WTC11 (cell line): ENCODE measurements around the gene KLHL20.

Experiments
- ATF2 ChIP-seq: sonication (generic); formaldehyde crosslinking; IDR thresholded peaks from 2 replicates; pipeline ENCODE4 v1.8.1; 2022; ENCODE audit warnings: low read depth, missing genetic modification reagents, borderline replicate concordance
- CREB1 ChIP-seq: sonication (generic); formaldehyde crosslinking; IDR thresholded peaks from 2 replicates; pipeline ENCODE4 v1.8.0; 2023; ENCODE audit warnings: mild to moderate bottlenecking, missing genetic modification reagents
- CTCF ChIP-seq: fragments of 200-600 bp; IDR thresholded peaks from 2 replicates; pipeline ENCODE4 v1.8.0; 2022; ENCODE audit warnings: antibody characterized with exemption
- ELF4 ChIP-seq: sonication (generic); formaldehyde crosslinking; IDR thresholded peaks from 2 replicates; pipeline ENCODE4 v1.8.1; 2022; ENCODE audit warnings: low read depth, mild to moderate bottlenecking, moderate library complexity, missing genetic modification reagents
- ESRRA ChIP-seq: sonication (generic); formaldehyde crosslinking; IDR thresholded peaks from 2 replicates; pipeline ENCODE4 v1.8.1; 2022; ENCODE audit warnings: mild to moderate bottlenecking, missing genetic modification reagents, borderline replicate concordance
- FOXK1 ChIP-seq: sonication (generic); formaldehyde crosslinking; IDR thresholded peaks from 2 replicates; pipeline ENCODE4 v1.8.0; 2022; ENCODE audit warnings: mild to moderate bottlenecking, moderate library complexity, missing genetic modification reagents
- JAZF1 ChIP-seq: fragments of 250-450 bp; sonication (Bioruptor Pico); IDR thresholded peaks from 2 replicates; pipeline ENCODE4 v1.9.0; 2021; ENCODE audit warnings: moderate library complexity, mild to moderate bottlenecking, inconsistent platforms
- MLX ChIP-seq: sonication (generic); formaldehyde crosslinking; IDR thresholded peaks from 2 replicates; pipeline ENCODE4 v1.8.1; 2023; ENCODE audit warnings: mild to moderate bottlenecking, missing genetic modification reagents, moderate library complexity
- NR1H2 ChIP-seq: sonication (generic); formaldehyde crosslinking; IDR thresholded peaks from 2 replicates; pipeline ENCODE4 v1.9.0; 2021; ENCODE audit warnings: mild to moderate bottlenecking, moderate library complexity, missing genetic modification reagents
- SMAD4 ChIP-seq: sonication (generic); formaldehyde crosslinking; IDR thresholded peaks from 2 replicates; pipeline ENCODE4 v1.8.0; 2022; ENCODE audit warnings: mild to moderate bottlenecking, missing genetic modification reagents
- SP1 ChIP-seq: sonication (generic); formaldehyde crosslinking; conservative IDR thresholded peaks from 2 replicates; pipeline ENCODE4 v1.8.1; 2022; ENCODE audit warnings: missing genetic modification reagents
- USF2 ChIP-seq: sonication (generic); formaldehyde crosslinking; IDR thresholded peaks from 2 replicates; pipeline ENCODE4 v1.8.1; 2023; ENCODE audit warnings: mild to moderate bottlenecking, missing genetic modification reagents, moderate library complexity
- ZNF281 ChIP-seq: sonication (generic); formaldehyde crosslinking; IDR thresholded peaks from 2 replicates; pipeline ENCODE4 v1.8.0; 2023; ENCODE audit warnings: mild to moderate bottlenecking, missing genetic modification reagents

- TF ChIP-seq FOXK1 (CRISPR knock-in tag) (no peak), SP1 (no peak), CTCF (no peak), JAZF1 (CRISPR knock-in tag) (no peak), ATF2 (CRISPR knock-in tag) (no peak), USF2 (CRISPR knock-in tag) (no peak), ESRRA (no peak), MLX (CRISPR knock-in tag) (no peak), CREB1 (CRISPR knock-in tag) (no peak), NR1H2 (CRISPR knock-in tag) (no peak), ELF4 (CRISPR knock-in tag) (no peak), ZNF281 (no peak), SMAD4 (CRISPR knock-in tag) (no peak)
Measured at GRCh38 chr1:173775578-173776226, 60.9 kb downstream of the KLHL20 start.
